Endothelial cell (in vitro differentiated cells): ENCODE data around the gene IFI27L1. TPM values are rescaled to one million over a fixed set of nuclear protein-coding genes. Genes with fewer than 3 reads are reported as not detected.

Source experiments
- DNase-seq: peaks from one replicate; pipeline ENCODE4 v3.0.0; 2021; ENCODE audit warnings: low spot score
- H3K27ac Mint-ChIP-seq: one replicate; pipeline ENCODE4 v1.8.0; 2021; ENCODE audit warnings: mixed read lengths, inconsistent platforms; ENCODE audit not compliant: unreplicated experiment
- H3K27me3 Mint-ChIP-seq: one replicate; pipeline ENCODE4 v1.8.0; 2021; ENCODE audit warnings: mild to moderate bottlenecking, moderate library complexity, mixed read lengths, inconsistent platforms; ENCODE audit not compliant: unreplicated experiment
- H3K36me3 Mint-ChIP-seq: one replicate; pipeline ENCODE4 v1.8.0; 2021; ENCODE audit warnings: mild to moderate bottlenecking, low read depth, mixed read lengths, inconsistent platforms; ENCODE audit not compliant: unreplicated experiment
- H3K4me1 Mint-ChIP-seq: one replicate; pipeline ENCODE4 v1.8.0; 2021; ENCODE audit warnings: mild to moderate bottlenecking, mixed read lengths, inconsistent platforms; ENCODE audit not compliant: unreplicated experiment
- H3K4me3 Mint-ChIP-seq: one replicate; pipeline ENCODE4 v1.8.0; 2021; ENCODE audit warnings: mild to moderate bottlenecking, mixed read lengths, inconsistent platforms; ENCODE audit not compliant: unreplicated experiment
- H3K9me3 Mint-ChIP-seq: one replicate; pipeline ENCODE4 v1.8.0; 2021; ENCODE audit warnings: mixed read lengths, inconsistent platforms; ENCODE audit not compliant: unreplicated experiment
- total RNA-seq: library from RNA; stranded (reverse); fragmentation: NEBNext Ultra II Directional; extraction: Animal tissue kit (Norgen Biotek cat#: 25700); gene quantifications from one replicate; pipeline ENCODE4 v1.2.1, GENCODE V29; 2021; ENCODE audit not compliant: unreplicated experiment
- TF ChIP-seq, protein P1 (sequence below): fragments of 200-600 bp; sonication (generic); IDR thresholded peaks from one replicate; pipeline ENCODE4 v1.5.0; 2021; ENCODE audit warnings: antibody characterized with exemption; ENCODE audit not compliant: unreplicated experiment

IFI27L1 gene
- total RNA-seq, 1 donor from 2014 or later, result 33.5 TPM

DNA sequence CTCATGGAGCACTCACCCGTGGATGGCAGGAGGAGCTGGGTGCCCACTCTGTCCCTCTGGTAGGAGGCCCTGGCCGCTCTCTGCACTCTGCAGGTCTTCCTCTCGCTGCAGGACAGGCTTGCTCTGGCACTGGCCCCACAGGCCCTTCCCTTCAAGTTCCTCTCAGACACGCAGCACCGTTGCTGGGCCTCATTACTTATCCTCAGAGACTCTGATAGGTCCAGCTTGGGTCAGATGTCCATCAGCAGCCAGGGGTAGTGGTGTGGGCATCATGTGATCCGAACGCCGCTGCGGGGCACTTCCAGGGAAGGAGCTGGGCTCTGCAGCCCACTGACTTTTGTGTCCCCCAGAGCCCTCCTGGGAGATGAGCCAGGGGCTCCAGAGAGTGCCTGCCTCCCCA is 43.2 kb upstream of the IFI27L1 start:
- H3K4me3 Mint-ChIP-seq, result no peak overlapping the region
- no peaks in the 10 kb centered on the region for H3K9me3 Mint-ChIP-seq
- TF ChIP-seq, protein P1, sequence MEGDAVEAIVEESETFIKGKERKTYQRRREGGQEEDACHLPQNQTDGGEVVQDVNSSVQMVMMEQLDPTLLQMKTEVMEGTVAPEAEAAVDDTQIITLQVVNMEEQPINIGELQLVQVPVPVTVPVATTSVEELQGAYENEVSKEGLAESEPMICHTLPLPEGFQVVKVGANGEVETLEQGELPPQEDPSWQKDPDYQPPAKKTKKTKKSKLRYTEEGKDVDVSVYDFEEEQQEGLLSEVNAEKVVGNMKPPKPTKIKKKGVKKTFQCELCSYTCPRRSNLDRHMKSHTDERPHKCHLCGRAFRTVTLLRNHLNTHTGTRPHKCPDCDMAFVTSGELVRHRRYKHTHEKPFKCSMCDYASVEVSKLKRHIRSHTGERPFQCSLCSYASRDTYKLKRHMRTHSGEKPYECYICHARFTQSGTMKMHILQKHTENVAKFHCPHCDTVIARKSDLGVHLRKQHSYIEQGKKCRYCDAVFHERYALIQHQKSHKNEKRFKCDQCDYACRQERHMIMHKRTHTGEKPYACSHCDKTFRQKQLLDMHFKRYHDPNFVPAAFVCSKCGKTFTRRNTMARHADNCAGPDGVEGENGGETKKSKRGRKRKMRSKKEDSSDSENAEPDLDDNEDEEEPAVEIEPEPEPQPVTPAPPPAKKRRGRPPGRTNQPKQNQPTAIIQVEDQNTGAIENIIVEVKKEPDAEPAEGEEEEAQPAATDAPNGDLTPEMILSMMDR, result no peak
- H3K36me3 Mint-ChIP-seq, result peaks cover 8% of the 10 kb centered on the region
- H3K4me1 Mint-ChIP-seq, result no peaks in the 10 kb centered on the region
- no peak for DNase-seq
- peaks cover 5% of the 10 kb centered on the region for H3K27me3 Mint-ChIP-seq
- no peak overlapping the region for H3K27ac Mint-ChIP-seq

DNA sequence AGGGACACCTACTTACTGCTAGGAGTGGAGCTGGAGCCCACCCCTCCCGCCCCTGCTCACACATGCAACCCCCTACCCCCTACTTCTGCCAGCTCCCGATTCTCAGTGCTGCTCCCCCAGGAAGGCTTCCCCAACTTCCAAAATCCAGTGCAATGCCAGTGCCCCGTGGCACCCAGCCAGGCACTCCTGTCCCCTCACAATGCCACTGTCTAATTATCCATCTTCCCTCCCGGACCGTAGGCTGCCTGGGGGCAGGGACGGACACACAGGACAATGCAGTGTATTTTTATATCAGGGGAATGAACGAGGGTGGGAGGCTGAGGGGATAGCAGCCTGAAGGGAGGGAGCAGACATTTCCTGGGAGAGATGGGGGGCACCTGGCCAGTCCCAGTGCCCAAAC is 42.6 kb upstream of the IFI27L1 start:
- Mint-ChIP-seq H3K27ac (no peak overlapping the region), H3K27me3 (peaks cover 5% of the 10 kb centered on the region), H3K4me1 (no peaks in the 10 kb centered on the region), H3K9me3 (no peaks in the 10 kb centered on the region), H3K36me3 (peaks cover 8% of the 10 kb centered on the region), H3K4me3 (no peak overlapping the region)
- DNase-seq, result no peak
- TF ChIP-seq, protein P1, result no peak

DNA sequence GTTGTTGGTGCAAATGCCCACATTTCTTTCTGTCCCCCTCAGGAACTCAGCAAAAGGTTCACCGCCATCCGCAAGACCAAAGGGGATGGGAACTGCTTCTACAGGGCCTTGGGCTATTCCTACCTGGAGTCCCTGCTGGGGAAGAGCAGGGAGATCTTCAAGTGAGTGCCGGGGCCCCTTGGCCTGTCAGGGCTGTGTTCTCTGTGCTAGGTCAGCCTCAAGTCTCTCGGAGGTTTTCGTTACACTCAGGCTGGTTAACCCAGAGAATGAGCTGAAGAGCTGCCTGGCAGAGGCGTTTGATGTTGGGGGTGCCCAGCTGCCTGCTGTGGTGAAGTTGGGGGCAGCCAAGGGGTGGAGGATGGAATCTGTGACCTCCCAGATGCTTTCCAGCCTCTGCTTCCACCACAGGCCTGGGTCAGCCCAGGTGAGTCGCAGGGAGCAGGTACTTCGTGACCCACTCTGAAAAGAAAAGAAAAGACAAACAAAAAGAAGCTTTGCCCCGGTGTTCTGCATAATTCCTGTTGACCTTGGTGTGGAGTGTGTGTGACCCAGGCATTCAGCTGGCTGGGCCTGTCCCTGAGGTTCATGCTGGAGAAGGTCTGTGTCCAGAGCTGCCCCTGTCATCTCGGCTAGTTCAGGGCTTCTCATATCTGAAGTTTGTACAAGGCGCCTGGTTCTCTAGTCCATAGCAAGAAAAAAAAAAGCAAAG is 42.0 kb upstream of the IFI27L1 start:
- Mint-ChIP-seq H3K9me3 (no peaks in the 10 kb centered on the region), H3K4me1 (no peaks in the 10 kb centered on the region), H3K27me3 (peaks cover 5% of the 10 kb centered on the region), H3K27ac (no peak overlapping the region), H3K4me3 (no peak overlapping the region), H3K36me3 (peaks cover 8% of the 10 kb centered on the region)
- no peak for DNase-seq
- TF ChIP-seq, protein P1, result no peak

DNA sequence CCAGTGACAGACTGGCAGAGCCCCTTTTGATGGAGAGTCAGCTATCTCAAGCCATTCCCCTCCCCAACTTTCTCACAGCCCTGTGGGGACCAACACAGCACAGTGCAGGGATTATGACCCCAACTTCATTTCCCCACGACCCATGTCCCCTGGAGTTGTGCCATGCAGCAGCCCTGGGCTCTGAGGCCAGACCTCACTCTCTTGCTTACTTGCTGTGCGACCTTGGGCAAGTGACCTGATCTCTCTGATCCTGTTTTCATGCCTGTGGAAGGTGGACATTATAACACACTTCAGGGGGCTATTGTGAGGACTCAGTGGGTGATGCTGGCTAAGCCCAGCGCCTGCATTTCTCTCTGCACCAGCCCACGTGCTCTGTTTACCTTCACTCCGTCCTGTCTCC is 40.9 kb upstream of the IFI27L1 start:
- Mint-ChIP-seq H3K27ac (no peak overlapping the region), H3K27me3 (peaks cover 5% of the 10 kb centered on the region), H3K4me1 (no peaks in the 10 kb centered on the region), H3K4me3 (no peak overlapping the region), H3K9me3 (no peaks in the 10 kb centered on the region), H3K36me3 (peaks cover 16% of the 10 kb centered on the region)
- TF ChIP-seq, protein P1, result no peak
- DNase-seq, result no peak

DNA sequence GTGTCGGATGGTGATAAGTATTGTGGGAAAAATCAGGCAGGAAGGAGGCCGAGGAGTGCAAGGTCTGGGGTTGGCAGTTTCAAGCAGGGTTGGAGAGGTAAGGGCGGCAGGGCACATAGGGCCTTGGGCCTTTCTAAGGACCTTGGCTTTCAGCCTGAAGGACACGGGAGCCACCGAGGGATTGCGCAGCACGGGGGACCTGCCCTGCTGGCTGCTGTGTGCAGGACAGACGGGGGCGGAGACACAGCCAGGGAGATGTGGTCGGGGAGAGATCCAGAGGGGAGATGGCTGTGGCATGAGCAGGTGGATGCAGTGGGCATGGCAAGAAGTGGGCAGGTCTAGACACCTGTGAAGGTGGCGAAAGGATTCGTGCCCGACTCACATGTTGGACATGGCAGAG is 40.3 kb upstream of the IFI27L1 start:
- peak overlapping the region; percentile 21 for H3K27ac Mint-ChIP-seq
- H3K36me3 Mint-ChIP-seq, result peaks cover 22% of the 10 kb centered on the region
- no peak overlapping the region for H3K4me3 Mint-ChIP-seq
- no peaks in the 10 kb centered on the region for H3K9me3 Mint-ChIP-seq
- H3K27me3 Mint-ChIP-seq, result peaks cover 5% of the 10 kb centered on the region
- TF ChIP-seq, protein P1, result no peak
- no peak for DNase-seq
- H3K4me1 Mint-ChIP-seq, result no peaks in the 10 kb centered on the region
